Kidney (tissue), 14 donors: ENCODE results near the gene SCN10A. TPM values are rescaled to one million over a fixed set of nuclear protein-coding genes. Genes with fewer than 3 reads are reported as not detected.

Experiments
- DNase-seq, 5 donors: peaks; one replicate each; pipeline ENCODE4 v3.0.0-alpha.2; 2013 to 2020
- FAIRE-seq: peaks from 2 replicates; lab custom pipeline; 2012; peaks lifted over from hg19 to GRCh38; lab: Jason Lieb, UNC
- H3K27ac ChIP-seq, 2 donors: one replicate each; pipeline ENCODE4 v1.7.0; 2013; ENCODE audit warnings: low read depth in 2 of 2, low read length in 2 of 2, inconsistent platforms in 1 of 2
- H3K27me3 ChIP-seq: one replicate; pipeline ENCODE4 v1.7.1; 2013; ENCODE audit warnings: low read length, inconsistent platforms; ENCODE audit not compliant: control insufficient read depth, insufficient read depth
- H3K36me3 ChIP-seq, 3 donors: one replicate each; pipeline versions ENCODE4 v1.7.0 to v1.7.1; 2013; ENCODE audit warnings: low read length in 3 of 3, control low read depth in 1 of 3, inconsistent platforms in 1 of 3; ENCODE audit not compliant: insufficient read depth in 3 of 3, control insufficient read depth in 2 of 3
- H3K4me1 ChIP-seq, 3 donors: one replicate each; pipeline versions ENCODE4 v1.7.0 to v1.7.1; 2013; ENCODE audit warnings: low read length in 3 of 3, inconsistent platforms in 1 of 3, low read depth in 1 of 3; ENCODE audit not compliant: control insufficient read depth in 2 of 3, insufficient read depth in 2 of 3
- H3K4me3 ChIP-seq, 3 donors: one replicate each; pipeline versions ENCODE4 v1.7.0 to v1.8.1; 2013; ENCODE audit warnings: low read length in 3 of 3, control low read depth in 1 of 3, inconsistent platforms in 1 of 3
- H3K9ac ChIP-seq, 3 donors: one replicate each; pipeline versions ENCODE4 v1.7.0 to v1.7.1; 2013; ENCODE audit warnings: low read length in 3 of 3, control low read depth in 1 of 3, inconsistent platforms in 1 of 3
- H3K9me3 ChIP-seq, 3 donors: one replicate each; pipeline versions ENCODE4 v1.7.0 to v1.7.1; 2013; ENCODE audit warnings: low read length in 3 of 3, control low read depth in 1 of 3, inconsistent platforms in 1 of 3; ENCODE audit not compliant: control insufficient read depth in 2 of 3, insufficient read depth in 1 of 3
- CTCF ChIP-seq: IDR thresholded peaks from 3 replicates; pipeline ENCODE4 v1.5.1; 2012; ENCODE audit warnings: mild to moderate bottlenecking, moderate library complexity, borderline replicate concordance; ENCODE audit not compliant: insufficient read depth; ENCODE audit errors: extremely low read depth
- intact Hi-C: fragments of 100-400 bp; cut with DNase I; formaldehyde crosslinking; loops from one replicate; pipeline ENCODE4 v1.11.1; 2022
- polyA plus RNA-seq: library from polyadenylated mRNA; stranded (reverse); fragments of 350-450 nt; fragmentation: Illumina TruSeq; extraction: RNeasy Lipid Tissue Mini Kit (QIAGEN cat#74804); gene quantifications from one replicate; pipeline ENCODE4 v1.2.3, GENCODE V29; 2014; ENCODE audit warnings: low read depth, low replicate concordance; ENCODE audit not compliant: insufficient read depth
- total RNA-seq: library from RNA; stranded (reverse); fragmentation: NEBNext Ultra II Directional; extraction: Animal tissue kit (Norgen Biotek cat#: 25700); gene quantifications from one replicate; pipeline ENCODE4 v1.2.1, GENCODE V29; 2021
- donor health status: control.
- donor health status: control.
- donor health status: control.
- donor health status: control.
- donor health status: control.
- donor health status: DM: yes; HTN: yes; CAD: no.
- donor health status: Normal renal cell carcinoma (clear cell type).

The SCN10A gene
- total and polyA plus RNA-seq, 2 donors from 2014 or later, result not detected

DNA sequence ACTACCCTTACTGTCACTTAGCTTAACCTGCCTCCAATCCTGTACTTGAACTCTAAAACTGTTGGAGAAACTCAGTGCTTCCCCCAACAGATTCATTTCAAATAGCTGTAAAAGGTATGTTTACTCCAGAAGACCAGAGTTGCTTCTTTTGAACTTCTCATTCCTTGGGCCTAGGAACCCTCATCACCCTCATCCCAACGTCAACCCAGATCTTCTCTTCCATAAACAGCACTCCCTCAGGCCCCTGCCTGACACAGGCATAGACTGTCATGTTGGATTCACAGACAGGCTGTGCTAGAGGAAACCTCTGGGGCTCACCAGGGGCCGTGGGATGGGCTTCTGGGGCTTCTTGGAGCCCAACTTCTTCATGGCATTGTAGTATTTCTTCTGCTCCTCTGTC, 109.1 kb downstream of the SCN10A start:
- TF ChIP-seq CTCF, result no peak
- DNase-seq (no peak), FAIRE-seq (no peak)
- Histone ChIP-seq H3K27ac (no peak overlapping the region), H3K9me3 (no peaks in the 10 kb centered on the region), H3K4me3 (no peak overlapping the region), H3K4me1 (no peaks in the 10 kb centered on the region), H3K36me3 (no peaks in the 10 kb centered on the region), H3K9ac (no peak overlapping the region), H3K27me3 (no peaks in the 10 kb centered on the region)
- intact Hi-C loops, result no loop called here

DNA sequence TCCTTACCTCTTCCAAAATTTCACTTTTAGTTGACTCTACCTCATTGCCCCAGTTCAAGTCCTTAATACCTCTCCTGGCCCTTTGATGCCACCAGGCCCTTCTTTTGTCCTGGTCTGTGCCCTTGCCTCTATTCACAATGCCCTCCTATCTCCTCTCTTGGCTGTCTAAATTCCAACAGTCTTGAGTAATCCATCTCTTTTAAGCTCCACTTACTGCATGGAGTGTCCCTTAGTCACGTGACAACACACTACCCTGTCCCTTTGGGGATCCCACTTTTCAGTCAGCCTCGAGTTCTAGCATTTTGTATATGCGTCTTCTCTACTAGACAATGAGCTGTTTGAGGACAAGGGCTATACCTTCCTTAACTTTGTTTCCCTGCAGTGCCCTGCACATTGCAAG, 113.8 kb downstream of the SCN10A start:
- Histone ChIP-seq H3K36me3 (no peaks in the 10 kb centered on the region), H3K4me1 (no peaks in the 10 kb centered on the region), H3K27ac (no peak overlapping the region), H3K9ac (no peak overlapping the region), H3K4me3 (no peak overlapping the region), H3K9me3 (no peaks in the 10 kb centered on the region), H3K27me3 (no peaks in the 10 kb centered on the region)
- TF ChIP-seq CTCF, result no peak
- FAIRE-seq, result no peak
- DNase-seq, result no peak
- intact Hi-C loops, result no loop called here

GRCh38 chr3:38698760-38699159, 117.3 kb downstream of the SCN10A start:
- TF ChIP-seq CTCF, result no peak

GRCh38 chr3:38698061-38698460, 118.0 kb downstream of the SCN10A start:
- Histone ChIP-seq H3K27me3 (no peaks in the 10 kb centered on the region), H3K4me1 (no peaks in the 10 kb centered on the region), H3K36me3 (no peaks in the 10 kb centered on the region), H3K9me3 (no peaks in the 10 kb centered on the region), H3K9ac (no peak overlapping the region), H3K4me3 (no peak overlapping the region), H3K27ac (no peak overlapping the region)
- TF ChIP-seq CTCF, result no peak
- intact Hi-C loops, result no loop called here
- FAIRE-seq (no peak), DNase-seq (no peak)

More at GRCh38 chr3:38698760-38699159, 117.3 kb downstream of the SCN10A start:
- Histone ChIP-seq H3K9me3 (no peaks in the 10 kb centered on the region), H3K4me3 (no peak overlapping the region), H3K27me3 (no peaks in the 10 kb centered on the region), H3K9ac (no peak overlapping the region), H3K4me1 (no peaks in the 10 kb centered on the region), H3K27ac (no peak overlapping the region), H3K36me3 (no peaks in the 10 kb centered on the region)
- intact Hi-C loops, result no loop called here
- FAIRE-seq (no peak), DNase-seq (no peak)
